ENCODE results near the gene ME3.

GRCh38 chr11:86576946-86577624 lies 95.3 kb downstream of the ME3 start:
- TF ChIP-seq POLR2AphosphoS5 (IDR thresholded peaks at IDR 0.05; ENCODE audit: low read depth, low read length) (no peak), REST (IDR thresholded peaks at IDR 0.05; ENCODE audit: insufficient read depth in 1 of 2, low read depth in 2 of 2, low read length in 2 of 2) (no peak), FOXP2 (optimal IDR thresholded peaks at IDR 0.05; ENCODE audit: borderline replicate concordance, extremely low read depth, extremely low read length, insufficient read depth) (no peak), TAF1 (IDR thresholded peaks at IDR 0.05; ENCODE audit: borderline replicate concordance, insufficient read depth, low read length) (no peak)

All from PFSK-1 (cell line).